Nephron (organoid): ENCODE results near the gene HM13.

Source experiments
- H3K27ac Mint-ChIP-seq, 3 experiments: 2 replicates each; pipeline ENCODE4 v1.8.0; 2020; ENCODE audit warnings: mixed read lengths in 3 of 3, mild to moderate bottlenecking in 2 of 3, moderate library complexity in 1 of 3
- H3K27me3 Mint-ChIP-seq: 2 replicates; pipeline ENCODE4 v1.8.0; 2021; ENCODE audit warnings: low read depth, mild to moderate bottlenecking, moderate library complexity, mixed read lengths
- H3K36me3 Mint-ChIP-seq: 2 replicates; pipeline ENCODE4 v1.8.0; 2020; ENCODE audit warnings: low read depth, mixed read lengths
- H3K4me1 Mint-ChIP-seq: 2 replicates; pipeline ENCODE4 v1.8.0; 2020; ENCODE audit warnings: mixed read lengths
- H3K4me3 Mint-ChIP-seq, 3 experiments: 2 replicates each; pipeline ENCODE4 v1.8.0; 2020; ENCODE audit warnings: mild to moderate bottlenecking in 3 of 3, mixed read lengths in 3 of 3, moderate library complexity in 2 of 3
- H3K9me3 Mint-ChIP-seq: 2 replicates; pipeline ENCODE4 v1.8.0; 2020; ENCODE audit warnings: mixed read lengths
- CTCF ChIP-seq, 3 experiments: fragments of 200-600 bp; sonication (generic); IDR thresholded peaks; one replicate each; pipeline ENCODE4 v1.5.0; 2021; ENCODE audit warnings: antibody characterized with exemption in 3 of 3; ENCODE audit not compliant: unreplicated experiment in 3 of 3

HM13 gene

GRCh38 chr20:31485450-31486339, 28.5 kb upstream of the HM13 start:
- Mint-ChIP-seq H3K4me3 (no peak overlapping the region), H3K36me3 (no peaks in the 10 kb centered on the region), H3K27ac (no peak overlapping the region), H3K4me1 (no peaks in the 10 kb centered on the region), H3K9me3 (peaks cover 10% of the 10 kb centered on the region), H3K27me3 (peaks cover 15% of the 10 kb centered on the region)
- TF ChIP-seq CTCF (IDR thresholded peaks at IDR 0.05; ENCODE audit: unreplicated experiment in 3 of 3), result no peak

- TF ChIP-seq CTCF (IDR thresholded peaks at IDR 0.05; ENCODE audit: unreplicated experiment in 3 of 3), result no peak
- Mint-ChIP-seq H3K4me1 (no peaks in the 10 kb centered on the region), H3K27me3 (peaks cover 7% of the 10 kb centered on the region), H3K27ac (no peak overlapping the region), H3K4me3 (no peak overlapping the region), H3K36me3 (no peaks in the 10 kb centered on the region), H3K9me3 (peaks cover 10% of the 10 kb centered on the region)
Measured at GRCh38 chr20:31488115-31488514, 26.1 kb upstream of the HM13 start.

GRCh38 chr20:31489152-31489551, 25.1 kb upstream of the HM13 start:
- Mint-ChIP-seq H3K27me3 (peaks cover 10% of the 10 kb centered on the region), H3K4me1 (no peaks in the 10 kb centered on the region), H3K9me3 (peaks cover 10% of the 10 kb centered on the region), H3K36me3 (no peaks in the 10 kb centered on the region), H3K27ac (no peak overlapping the region), H3K4me3 (no peak overlapping the region)
- TF ChIP-seq CTCF (IDR thresholded peaks at IDR 0.05; ENCODE audit: unreplicated experiment in 3 of 3), result no peak

- H3K9me3 Mint-ChIP-seq, result peaks cover 3% of the 10 kb centered on the region
- no peak for TF ChIP-seq CTCF (IDR thresholded peaks at IDR 0.05; ENCODE audit: unreplicated experiment in 3 of 3)
- H3K27me3 Mint-ChIP-seq, result peaks cover 7% of the 10 kb centered on the region
- no peak overlapping the region for H3K4me3 Mint-ChIP-seq
- H3K36me3 Mint-ChIP-seq, result no peaks in the 10 kb centered on the region
- no peak overlapping the region for H3K27ac Mint-ChIP-seq
- no peaks in the 10 kb centered on the region for H3K4me1 Mint-ChIP-seq
Measured at GRCh38 chr20:31490752-31491151, 23.5 kb upstream of the HM13 start.

GRCh38 chr20:31494131-31494530, 20.1 kb upstream of the HM13 start:
- H3K27me3 Mint-ChIP-seq, result peaks cover 11% of the 10 kb centered on the region
- TF ChIP-seq CTCF (IDR thresholded peaks at IDR 0.05; ENCODE audit: unreplicated experiment in 3 of 3), result peak in 1 of 3 experiments; percentile 14
- peaks cover 8% of the 10 kb centered on the region for H3K4me1 Mint-ChIP-seq
- no peak overlapping the region for H3K4me3 Mint-ChIP-seq
- H3K36me3 Mint-ChIP-seq, result no peaks in the 10 kb centered on the region
- no peaks in the 10 kb centered on the region for H3K9me3 Mint-ChIP-seq
- no peak overlapping the region for H3K27ac Mint-ChIP-seq
